ENCODE data around the gene SPIN4.
"Not testable (repeated sequence)": the region's sequence is repeated elsewhere in the genome, so short reads cannot be mapped to it uniquely, and the experiment has no call there.

The SPIN4 gene

GRCh38 chrX:63350941-63351616 lies at the start of gene SPIN4:
TSS of gene SPIN4 (minus strand) at chrX:63351332. CDS start at chrX:63350819, 513 bp downstream.
- DNase-seq (ENCODE audit: low spot score) = peak; percentile 78

DNA sequence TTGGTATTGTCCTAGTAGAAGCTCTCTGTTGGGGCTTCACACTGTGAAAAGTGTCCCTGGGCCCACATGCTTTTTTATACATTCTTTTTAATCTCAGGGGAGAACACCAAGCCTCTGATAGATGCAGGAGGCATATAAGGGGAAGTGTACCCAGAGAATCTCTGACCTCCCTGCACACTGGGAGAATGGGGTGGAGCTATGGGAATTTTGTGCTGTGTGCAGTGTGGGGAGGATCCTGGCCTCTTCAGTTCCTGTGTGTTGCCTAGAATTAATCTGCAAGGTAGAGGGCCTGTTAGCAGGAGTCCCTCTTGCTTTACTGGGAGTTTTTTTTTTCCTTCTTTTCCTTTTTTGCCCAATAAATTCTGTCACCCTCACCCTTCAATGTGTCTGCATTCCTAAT lies 49.2 kb upstream of the SPIN4 start:
- DNase-seq (ENCODE audit: low spot score) = no peak

DNA sequence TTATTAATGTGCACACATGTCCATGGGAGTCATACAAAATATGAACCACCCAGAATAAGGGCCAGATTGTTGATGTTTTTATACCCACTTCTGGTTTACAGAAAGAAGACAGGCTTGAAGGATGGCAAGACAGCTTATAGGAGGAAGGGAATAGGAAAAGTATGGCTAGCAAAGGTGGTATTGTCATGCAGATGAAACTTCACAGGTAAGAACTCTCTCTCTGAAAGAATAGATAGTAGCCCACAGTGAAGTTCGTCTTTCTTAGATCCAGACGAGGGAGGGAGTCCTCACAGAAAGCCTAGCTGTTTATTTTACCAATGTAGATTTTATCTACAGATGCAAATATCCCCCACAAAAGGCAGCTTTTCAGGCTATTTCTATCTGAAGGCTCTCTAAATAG lies 43.7 kb upstream of the SPIN4 start:
- no peak for DNase-seq (ENCODE audit: low spot score)

GRCh38 chrX:63393094-63393493 lies 42.0 kb upstream of the SPIN4 start:
- DNase-seq (ENCODE audit: low spot score) = not testable (repeated sequence)

GRCh38 chrX:63387411-63387810 lies 36.3 kb upstream of the SPIN4 start:
- DNase-seq (ENCODE audit: low spot score) = no peak

DNA sequence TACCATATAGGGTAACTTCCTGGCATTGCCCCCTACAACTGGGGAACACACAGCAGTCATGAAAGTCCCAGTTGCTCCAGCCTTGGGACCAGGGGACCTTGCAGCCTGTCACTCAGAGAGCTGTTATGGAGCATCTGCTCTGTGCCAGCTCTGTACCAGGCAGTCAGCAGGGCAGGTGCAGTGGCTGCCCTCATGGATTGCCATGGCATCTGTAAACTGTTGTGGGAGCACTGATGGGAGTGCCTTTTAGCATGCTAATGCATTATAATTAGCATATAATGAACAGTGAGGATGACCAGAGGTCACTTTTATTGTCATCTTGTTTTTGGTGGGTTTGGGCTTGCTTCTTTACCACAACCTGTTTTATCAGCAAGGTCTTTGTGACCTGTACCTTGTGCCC lies 33.1 kb upstream of the SPIN4 start:
- not testable (repeated sequence) for DNase-seq (ENCODE audit: low spot score)

DNA sequence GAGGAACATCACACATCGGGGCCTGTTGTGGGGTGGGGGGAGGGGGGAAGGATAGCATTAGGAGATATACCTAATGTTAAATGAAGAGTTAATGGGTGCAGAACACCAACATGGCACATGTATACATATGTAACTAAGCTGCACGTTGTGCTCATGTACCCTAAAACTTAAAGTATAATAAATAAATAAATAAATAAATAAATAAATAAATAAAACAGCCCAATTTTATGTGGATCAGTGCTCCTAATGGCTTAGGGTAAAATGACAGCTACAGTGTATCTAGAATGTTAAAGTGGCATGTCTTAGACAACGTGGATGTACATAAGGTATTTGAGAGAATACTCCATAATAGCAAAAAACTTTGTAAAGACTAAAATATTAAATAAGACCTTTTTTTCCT lies 21.9 kb upstream of the SPIN4 start:
- not testable (repeated sequence) for DNase-seq (ENCODE audit: low spot score)

DNA sequence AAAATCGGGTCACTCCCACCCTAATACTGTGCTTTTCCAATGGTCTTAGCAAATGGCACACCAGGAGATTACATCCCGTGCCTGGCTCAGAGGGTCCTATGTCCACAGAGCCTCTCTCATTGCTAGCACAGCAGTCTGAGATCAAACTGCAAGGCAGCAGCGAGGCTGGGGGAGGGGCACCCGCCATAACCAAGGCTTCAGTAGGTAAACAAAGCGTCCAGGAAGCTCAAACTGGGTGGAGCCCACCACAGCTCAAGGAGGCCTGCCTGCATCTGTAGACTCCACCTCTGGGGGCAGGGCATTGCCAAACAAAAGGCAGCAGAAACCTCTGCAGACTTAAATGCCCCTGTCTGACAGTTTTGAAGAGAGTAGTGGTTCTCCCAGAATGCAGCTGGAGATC lies 16.6 kb upstream of the SPIN4 start:
- DNase-seq (ENCODE audit: low spot score) = not testable (repeated sequence)

- DNase-seq (ENCODE audit: low spot score) = no peak
Observed at GRCh38 chrX:63363788-63364187, 12.7 kb upstream of the SPIN4 start.

DNA sequence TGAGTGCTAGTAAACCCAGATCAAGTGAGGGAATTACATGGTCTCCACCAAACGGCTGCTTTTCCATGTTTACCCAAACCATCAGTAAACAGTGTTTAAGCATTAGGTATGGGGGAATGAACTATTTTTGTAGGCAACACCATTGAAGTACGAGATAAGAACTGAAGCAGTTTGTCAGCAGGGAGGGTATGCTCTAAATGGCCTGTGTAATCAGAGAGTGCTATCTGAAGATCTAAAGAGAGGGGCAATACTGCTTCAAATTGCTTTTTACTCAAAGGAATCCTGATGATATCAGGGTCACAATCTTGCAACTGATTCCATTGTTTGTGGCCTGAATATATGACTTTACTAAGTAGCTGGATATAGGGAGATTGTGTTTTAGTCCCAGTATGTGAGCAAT lies 10.4 kb upstream of the SPIN4 start:
- no peak for DNase-seq (ENCODE audit: low spot score)

DNA sequence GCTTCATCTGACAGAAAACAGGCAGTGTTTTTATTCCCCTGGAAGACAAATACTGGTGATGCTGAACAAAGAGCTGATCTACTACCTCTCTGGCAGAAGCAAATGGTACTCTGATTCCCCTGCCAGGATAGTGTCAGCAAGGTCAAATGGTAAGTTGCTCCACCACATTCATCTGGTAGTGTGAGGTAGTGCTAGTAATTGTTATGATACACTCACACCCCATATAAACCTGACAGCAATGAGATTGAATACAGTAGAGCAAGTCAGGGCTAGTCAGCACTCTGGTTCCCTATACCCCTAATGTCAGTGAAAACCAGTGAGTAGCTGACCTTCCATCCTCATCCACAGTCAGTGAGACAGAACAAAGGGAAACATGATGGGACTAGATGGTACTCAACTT lies 3.4 kb upstream of the SPIN4 start:
- no peak for DNase-seq (ENCODE audit: low spot score)

GRCh38 chrX:63350465-63350877 lies 661 bp downstream of the SPIN4 start:
- no peak for DNase-seq (ENCODE audit: low spot score)

DNA sequence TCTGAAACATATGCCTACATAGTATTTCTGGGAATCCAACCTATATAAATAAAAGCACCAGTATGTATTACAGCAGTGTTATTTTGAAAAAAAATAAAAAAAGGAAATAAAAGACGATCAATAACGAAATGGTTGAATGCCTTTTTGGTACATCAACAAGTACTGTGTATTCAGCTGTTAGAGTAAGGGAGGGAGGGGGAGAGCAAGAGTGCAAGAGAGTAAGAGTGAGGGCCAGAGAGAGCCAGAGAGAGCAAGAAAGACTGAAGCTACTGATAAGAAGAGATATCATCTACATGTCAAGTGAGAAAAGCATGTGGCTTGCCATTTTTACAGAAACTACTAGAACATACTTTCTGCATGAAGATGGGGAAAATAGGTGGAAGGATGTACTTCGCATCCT lies 1.8 kb downstream of the SPIN4 start:
- peak; percentile 5 for DNase-seq (ENCODE audit: low spot score)

- DNase-seq (ENCODE audit: low spot score) = no peak
Observed at GRCh38 chrX:63330681-63331080, 20.5 kb downstream of the SPIN4 start.

DNA sequence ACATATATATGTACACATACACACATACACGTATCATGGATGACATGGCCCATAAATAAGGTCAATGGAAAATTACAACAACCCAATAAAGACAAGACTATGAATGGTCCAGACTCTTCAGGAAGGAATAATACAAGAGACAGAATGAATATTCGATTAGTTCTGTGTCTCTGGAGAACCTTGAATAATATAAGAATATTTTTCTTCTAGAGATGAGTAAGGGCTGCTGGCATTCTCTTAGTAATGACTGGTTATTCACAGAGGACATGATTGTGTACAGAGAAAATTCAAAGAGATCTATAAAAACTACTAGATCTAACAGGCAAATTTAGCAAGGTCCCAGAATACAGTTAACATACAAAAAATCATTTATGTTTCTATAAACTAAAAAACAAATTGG lies 23.3 kb downstream of the SPIN4 start:
- DNase-seq (ENCODE audit: low spot score) = no peak

DNA sequence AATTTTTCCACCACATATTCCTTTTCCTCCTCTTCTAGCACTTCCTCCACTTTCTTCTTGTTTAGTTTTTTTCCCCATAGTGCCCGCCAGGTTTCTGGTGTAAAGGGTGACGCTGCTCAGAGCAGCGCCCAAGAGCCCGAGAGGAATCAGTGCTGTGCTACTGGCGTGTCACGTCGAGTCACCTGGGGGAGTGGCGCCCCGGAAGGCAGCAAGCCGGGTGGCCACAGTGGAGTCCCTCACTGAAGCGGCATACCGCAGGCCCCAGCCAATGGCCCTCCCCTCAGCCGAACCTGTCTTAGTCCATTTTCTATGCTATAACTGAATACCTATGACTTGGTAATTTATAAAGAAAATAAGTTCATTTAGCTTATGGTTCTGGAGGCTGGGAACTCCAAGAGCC lies 51.5 kb downstream of the SPIN4 start:
- no peak for DNase-seq (ENCODE audit: low spot score)
